GM19468 (cell line): ENCODE results near the gene CHST13.

Source experiments
- ATAC-seq: cut with Tn5 transposase; IDR thresholded peaks from one replicate; pipeline ENCODE4 v1.9.1; 2021; ENCODE audit warnings: mild to moderate bottlenecking, moderate library complexity, moderate number of reproducible peaks; ENCODE audit not compliant: unreplicated experiment; ENCODE audit errors: extremely low read depth

CHST13 gene

GRCh38 chr3:126538316-126538715, 14.4 kb downstream of the CHST13 start:
- no peak for ATAC-seq

GRCh38 chr3:126538966-126539365, 15.0 kb downstream of the CHST13 start:
- ATAC-seq: no peak

GRCh38 chr3:126539558-126540250, 15.7 kb downstream of the CHST13 start:
- no peak for ATAC-seq

- ATAC-seq: no peak
Measured at GRCh38 chr3:126540342-126540849, 16.4 kb downstream of the CHST13 start.

- no peak for ATAC-seq
Measured at GRCh38 chr3:126540951-126541627, 17.1 kb downstream of the CHST13 start.

- ATAC-seq: no peak
Measured at GRCh38 chr3:126541628-126542339, 17.8 kb downstream of the CHST13 start.

GRCh38 chr3:126542340-126543241, 18.6 kb downstream of the CHST13 start:
- ATAC-seq: no peak

GRCh38 chr3:126543457-126544061, 19.6 kb downstream of the CHST13 start:
- ATAC-seq: no peak

- no peak for ATAC-seq
Measured at GRCh38 chr3:126544596-126545281, 20.8 kb downstream of the CHST13 start.

GRCh38 chr3:126545544-126545943, 21.6 kb downstream of the CHST13 start:
- ATAC-seq: no peak

GRCh38 chr3:126546013-126546412, 22.1 kb downstream of the CHST13 start:
- ATAC-seq: no peak

- no peak for ATAC-seq
Measured at GRCh38 chr3:126546549-126547239, 22.7 kb downstream of the CHST13 start.

- ATAC-seq: no peak
Measured at GRCh38 chr3:126547721-126548120, 23.8 kb downstream of the CHST13 start.

GRCh38 chr3:126548556-126549466, 24.9 kb downstream of the CHST13 start:
- no peak for ATAC-seq

- ATAC-seq: no peak
Measured at GRCh38 chr3:126549861-126550487, 26.0 kb downstream of the CHST13 start.

GRCh38 chr3:126550488-126551051, 26.6 kb downstream of the CHST13 start:
- no peak for ATAC-seq
